ENCODE data around the gene C1QTNF6.

C1QTNF6 gene

GRCh38 chr22:37177755-37178154 lies 10.3 kb downstream of the C1QTNF6 start:
- no peak overlapping the region for H3K4me3 ChIP-seq (ENCODE audit: low read depth, low read length)
- no peak for TF ChIP-seq CTCF (IDR thresholded peaks at IDR 0.05; ENCODE audit: borderline replicate concordance, insufficient read depth, low read depth, low read length)

- no peak for TF ChIP-seq CTCF (IDR thresholded peaks at IDR 0.05; ENCODE audit: borderline replicate concordance, insufficient read depth, low read depth, low read length)
- no peak overlapping the region for H3K4me3 ChIP-seq (ENCODE audit: low read depth, low read length)
Measured at GRCh38 chr22:37177221-37177620, 10.8 kb downstream of the C1QTNF6 start.

- no peak overlapping the region for H3K4me3 ChIP-seq (ENCODE audit: low read depth, low read length)
Measured at GRCh38 chr22:37176464-37177061, 11.5 kb downstream of the C1QTNF6 start.

GRCh38 chr22:37175414-37176281 lies 12.4 kb downstream of the C1QTNF6 start:
- no peak overlapping the region for H3K4me3 ChIP-seq (ENCODE audit: low read depth, low read length)
- no peak for TF ChIP-seq CTCF (IDR thresholded peaks at IDR 0.05; ENCODE audit: borderline replicate concordance, insufficient read depth, low read depth, low read length)

More at GRCh38 chr22:37176464-37177061, 11.5 kb downstream of the C1QTNF6 start:
- no peak for TF ChIP-seq CTCF (IDR thresholded peaks at IDR 0.05; ENCODE audit: borderline replicate concordance, insufficient read depth, low read depth, low read length)

GRCh38 chr22:37174964-37175363 lies 13.1 kb downstream of the C1QTNF6 start:
- no peak overlapping the region for H3K4me3 ChIP-seq (ENCODE audit: low read depth, low read length)
- no peak for TF ChIP-seq CTCF (IDR thresholded peaks at IDR 0.05; ENCODE audit: borderline replicate concordance, insufficient read depth, low read depth, low read length)

- TF ChIP-seq CTCF (IDR thresholded peaks at IDR 0.05; ENCODE audit: borderline replicate concordance, insufficient read depth, low read depth, low read length): no peak
- no peak overlapping the region for H3K4me3 ChIP-seq (ENCODE audit: low read depth, low read length)
Measured at GRCh38 chr22:37173709-37174108, 14.3 kb downstream of the C1QTNF6 start.
